ENCODE results near the gene ACO2. TPM values are rescaled to one million over a fixed set of nuclear protein-coding genes. Genes with fewer than 3 reads are reported as not detected.
A peak's percentile ranks its signal among the peaks of the same experiment; 100 is the strongest.

ACO2 gene
- total and polyA plus RNA-seq, 2 of the 8 experiments (the other 6 are each of a cell fraction or from before 2014, with no cell fraction given), result 52.8 to 75.4 TPM

DNA sequence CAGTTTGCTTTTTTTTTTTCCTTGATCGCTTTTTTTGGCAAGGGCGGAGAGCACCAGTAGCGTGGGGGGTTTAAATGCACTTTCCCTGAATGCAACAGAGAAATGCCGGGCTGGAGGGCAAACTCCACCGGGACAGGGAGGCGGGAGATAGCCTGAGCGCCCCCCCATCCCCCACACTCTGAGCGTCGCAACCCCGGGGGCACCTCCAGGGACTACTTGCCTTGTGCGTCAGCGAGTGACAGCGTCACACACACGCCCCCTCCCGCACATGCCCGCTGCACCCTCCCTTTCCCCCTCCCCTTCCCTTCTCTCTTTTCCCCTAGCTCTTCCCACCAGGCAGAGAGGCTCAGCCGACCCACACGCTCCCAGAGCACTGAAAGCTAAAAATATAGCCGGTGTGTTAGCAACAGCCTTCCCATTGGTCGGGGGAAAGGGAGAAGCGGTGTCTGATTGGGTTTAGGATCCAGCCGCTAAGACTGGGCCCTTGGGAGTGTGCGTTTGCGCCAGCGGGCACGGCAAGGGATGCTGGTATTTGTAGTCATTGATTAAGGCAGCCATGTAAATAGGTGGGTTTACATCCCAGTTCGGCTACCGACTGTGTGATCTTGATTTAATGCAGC is 20.6 kb upstream of the ACO2 start (continued):
- TF ChIP-seq GTF2F1 (IDR thresholded peaks at IDR 0.05; ENCODE audit: borderline replicate concordance, low read depth, low read length), result no peak
- no peak for TF ChIP-seq RNF2 (IDR thresholded peaks at IDR 0.05; ENCODE audit: borderline replicate concordance, low read depth, low read length, missing control alignments, poor library complexity, severe bottlenecking)
- no peak for TF ChIP-seq BACH1 (IDR thresholded peaks at IDR 0.05; ENCODE audit: low read length)
- TF ChIP-seq SUZ12 (IDR thresholded peaks at IDR 0.05; ENCODE audit: low read length), result no peak
- no peak for TF ChIP-seq BCL11A (IDR thresholded peaks at IDR 0.05; ENCODE audit: low read depth in 2 of 2, low read length in 2 of 2)
- TF ChIP-seq TAF7 (optimal IDR thresholded peaks at IDR 0.05; ENCODE audit: borderline replicate concordance, low read depth, low read length), result no peak
- no peak; the same call in 1 of the 2 replicates for TF ChIP-seq RBBP5 (IDR thresholded peaks at IDR 0.05; ENCODE audit: borderline replicate concordance, low read depth, low read length)
- TF ChIP-seq ASH2L (IDR thresholded peaks at IDR 0.05; ENCODE audit: low read length), result no peak
- peak; percentile 35; the same call in 1 of the 2 replicates for TF ChIP-seq NRF1 (IDR thresholded peaks at IDR 0.05; ENCODE audit: low read depth, low read length)
- TF ChIP-seq, protein P1, sequence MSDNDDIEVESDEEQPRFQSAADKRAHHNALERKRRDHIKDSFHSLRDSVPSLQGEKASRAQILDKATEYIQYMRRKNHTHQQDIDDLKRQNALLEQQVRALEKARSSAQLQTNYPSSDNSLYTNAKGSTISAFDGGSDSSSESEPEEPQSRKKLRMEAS (IDR thresholded peaks at IDR 0.05), result peak; percentile 88
- no peak for TF ChIP-seq KDM1A (IDR thresholded peaks at IDR 0.05; ENCODE audit: borderline replicate concordance, low read length)
- 0 out of 4 replicates have a peak, but pooled peaks of 1 of the 2 experiments have one; percentile 77 for TF ChIP-seq HDAC2 (IDR thresholded peaks at IDR 0.05; ENCODE audit: borderline replicate concordance in 1 of 2, low read depth in 2 of 2, low read length in 2 of 2)
- TF ChIP-seq POU5F1 (IDR thresholded peaks at IDR 0.05; ENCODE audit: low read depth, low read length), result no peak
- TF ChIP-seq, protein P2, sequence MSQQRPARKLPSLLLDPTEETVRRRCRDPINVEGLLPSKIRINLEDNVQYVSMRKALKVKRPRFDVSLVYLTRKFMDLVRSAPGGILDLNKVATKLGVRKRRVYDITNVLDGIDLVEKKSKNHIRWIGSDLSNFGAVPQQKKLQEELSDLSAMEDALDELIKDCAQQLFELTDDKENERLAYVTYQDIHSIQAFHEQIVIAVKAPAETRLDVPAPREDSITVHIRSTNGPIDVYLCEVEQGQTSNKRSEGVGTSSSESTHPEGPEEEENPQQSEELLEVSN (IDR thresholded peaks at IDR 0.05), result no peak
- TF ChIP-seq TBP (IDR thresholded peaks at IDR 0.05; ENCODE audit: low read depth, low read length), result peak; percentile 93
- TF ChIP-seq SIX5 (IDR thresholded peaks at IDR 0.05; ENCODE audit: low read depth, low read length), result peak; percentile 68
- TF ChIP-seq SIN3A (conservative IDR thresholded peaks at IDR 0.05 in 1 of 2, IDR thresholded peaks at IDR 0.05 in 1 of 2; ENCODE audit: low read depth in 1 of 2, low read length in 2 of 2), result peak; percentile 91 to 92; a peak in 3 of 4 replicates
- TF ChIP-seq CEBPB (IDR thresholded peaks at IDR 0.05; ENCODE audit: low read depth, low read length), result no peak
- no peak for TF ChIP-seq SP2 (IDR thresholded peaks at IDR 0.05; ENCODE audit: low read length)
- no peak for TF ChIP-seq CBX8 (IDR thresholded peaks at IDR 0.05; ENCODE audit: borderline replicate concordance, low read depth, low read length)
- no peak for TF ChIP-seq NANOG (IDR thresholded peaks at IDR 0.05; ENCODE audit: insufficient read depth, low read depth, low read length, poor library complexity, severe bottlenecking)
- TF ChIP-seq YY1 (IDR thresholded peaks at IDR 0.05; ENCODE audit: low read depth, low read length), result peak; percentile 95
- 0 out of 2 replicates have a peak, but pooled peaks have one; percentile 5 for TF ChIP-seq SRF (IDR thresholded peaks at IDR 0.05; ENCODE audit: low read depth, low read length)

Data from H1 (cell line).